ENCODE measurements around the gene TRIM9. TPM values are rescaled to one million over a fixed set of nuclear protein-coding genes. Genes with fewer than 3 reads are reported as not detected.

TRIM9 gene
- total RNA-seq, 1 donor from 2014 or later: 2.2 TPM

DNA sequence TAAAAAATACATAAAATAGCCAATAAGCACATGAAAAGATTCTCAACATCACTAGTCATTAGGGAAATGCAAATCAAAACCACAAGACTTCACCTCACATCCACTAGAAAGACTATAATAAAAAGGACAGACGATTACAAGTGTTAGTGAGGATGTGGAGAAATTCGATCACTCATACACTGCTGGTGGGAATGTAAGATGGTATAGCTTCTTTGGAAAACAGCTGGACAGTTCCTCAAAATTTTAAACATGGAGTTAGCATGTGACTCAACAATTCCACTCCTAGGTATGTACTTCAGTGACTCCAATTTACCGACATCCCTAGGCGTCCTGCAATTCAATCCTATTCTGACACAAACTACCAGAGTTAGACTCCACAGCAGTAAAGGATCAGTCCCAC, 13.7 kb downstream of the TRIM9 start:
- H3K4me3 ChIP-seq: no peak overlapping the region
- H3K27ac ChIP-seq: no peak overlapping the region
- no peaks in the 10 kb centered on the region for H3K27me3 ChIP-seq
- no peaks in the 10 kb centered on the region for H3K9me3 ChIP-seq
- intact Hi-C loops (cut with DNase I): no loop called here
- no peaks in the 10 kb centered on the region for H3K4me1 ChIP-seq
- DNase-seq (ENCODE audit: extremely low spot score in 2 of 2): no peak
- no peak for TF ChIP-seq POLR2A (IDR thresholded peaks at IDR 0.05)
- TF ChIP-seq, protein P1, sequence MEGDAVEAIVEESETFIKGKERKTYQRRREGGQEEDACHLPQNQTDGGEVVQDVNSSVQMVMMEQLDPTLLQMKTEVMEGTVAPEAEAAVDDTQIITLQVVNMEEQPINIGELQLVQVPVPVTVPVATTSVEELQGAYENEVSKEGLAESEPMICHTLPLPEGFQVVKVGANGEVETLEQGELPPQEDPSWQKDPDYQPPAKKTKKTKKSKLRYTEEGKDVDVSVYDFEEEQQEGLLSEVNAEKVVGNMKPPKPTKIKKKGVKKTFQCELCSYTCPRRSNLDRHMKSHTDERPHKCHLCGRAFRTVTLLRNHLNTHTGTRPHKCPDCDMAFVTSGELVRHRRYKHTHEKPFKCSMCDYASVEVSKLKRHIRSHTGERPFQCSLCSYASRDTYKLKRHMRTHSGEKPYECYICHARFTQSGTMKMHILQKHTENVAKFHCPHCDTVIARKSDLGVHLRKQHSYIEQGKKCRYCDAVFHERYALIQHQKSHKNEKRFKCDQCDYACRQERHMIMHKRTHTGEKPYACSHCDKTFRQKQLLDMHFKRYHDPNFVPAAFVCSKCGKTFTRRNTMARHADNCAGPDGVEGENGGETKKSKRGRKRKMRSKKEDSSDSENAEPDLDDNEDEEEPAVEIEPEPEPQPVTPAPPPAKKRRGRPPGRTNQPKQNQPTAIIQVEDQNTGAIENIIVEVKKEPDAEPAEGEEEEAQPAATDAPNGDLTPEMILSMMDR (IDR thresholded peaks at IDR 0.05): no peak
- no peak for TF ChIP-seq POLR2AphosphoS5 (IDR thresholded peaks at IDR 0.05; ENCODE audit: insufficient read depth in 1 of 2, low read depth in 1 of 2)
- no peaks in the 10 kb centered on the region for H3K36me3 ChIP-seq

DNA sequence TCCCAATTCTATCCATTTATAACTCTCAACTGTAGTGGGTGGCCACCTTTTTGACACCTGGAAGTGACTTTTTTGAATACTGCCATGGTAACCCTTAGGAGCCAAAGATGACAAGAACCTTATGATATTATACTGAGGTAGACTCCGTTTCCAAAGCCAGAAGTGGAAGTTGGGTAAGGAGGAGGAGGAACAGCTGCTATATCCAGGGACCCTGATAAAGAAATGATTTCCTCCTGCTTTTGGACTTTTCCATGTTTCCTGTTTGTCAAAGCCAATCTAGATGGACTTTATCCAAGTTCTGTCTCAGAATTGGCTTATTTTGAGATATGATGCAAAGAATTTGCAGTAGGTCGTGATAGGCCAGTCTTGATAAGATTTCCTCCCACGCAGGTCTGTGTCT, 14.3 kb downstream of the TRIM9 start:
- Histone ChIP-seq H3K27ac (no peak overlapping the region), H3K36me3 (no peaks in the 10 kb centered on the region), H3K4me3 (no peak overlapping the region), H3K27me3 (no peaks in the 10 kb centered on the region), H3K9me3 (no peaks in the 10 kb centered on the region), H3K4me1 (no peaks in the 10 kb centered on the region)
- DNase-seq (ENCODE audit: extremely low spot score in 2 of 2): no peak
- TF ChIP-seq POLR2A (IDR thresholded peaks at IDR 0.05): no peak
- TF ChIP-seq POLR2AphosphoS5 (IDR thresholded peaks at IDR 0.05; ENCODE audit: insufficient read depth in 1 of 2, low read depth in 1 of 2): no peak
- TF ChIP-seq, protein P1 (IDR thresholded peaks at IDR 0.05): no peak
- intact Hi-C loops (cut with DNase I): no loop called here

DNA sequence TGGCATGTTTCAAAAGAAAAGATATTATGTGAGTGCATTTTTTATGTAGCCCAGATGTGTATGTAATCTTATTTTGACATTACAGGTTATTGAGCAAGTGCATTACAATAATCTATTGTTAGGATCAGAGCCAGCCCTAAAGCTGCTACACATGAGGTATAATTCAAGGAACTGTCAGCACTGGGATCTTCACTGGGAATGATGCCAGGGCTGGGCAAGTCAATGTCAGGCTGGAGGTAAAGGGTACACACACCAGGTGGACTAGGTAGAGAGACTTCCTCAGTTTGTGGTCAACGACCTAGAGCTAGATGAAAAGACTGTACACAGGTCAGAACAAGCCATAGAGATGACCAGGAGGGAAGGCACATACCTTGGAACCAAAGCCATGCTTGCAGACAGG, 15.4 kb downstream of the TRIM9 start:
- intact Hi-C loops (cut with DNase I): no loop called here
- no peak for DNase-seq (ENCODE audit: extremely low spot score in 2 of 2)
- H3K27ac ChIP-seq: no peak overlapping the region
- TF ChIP-seq, protein P1 (IDR thresholded peaks at IDR 0.05): no peak
- no peak for TF ChIP-seq POLR2AphosphoS5 (IDR thresholded peaks at IDR 0.05; ENCODE audit: insufficient read depth in 1 of 2, low read depth in 1 of 2)
- no peak for TF ChIP-seq POLR2A (IDR thresholded peaks at IDR 0.05)
- H3K36me3 ChIP-seq: no peaks in the 10 kb centered on the region
- no peak overlapping the region for H3K4me3 ChIP-seq
- H3K27me3 ChIP-seq: no peaks in the 10 kb centered on the region
- no peaks in the 10 kb centered on the region for H3K4me1 ChIP-seq
- no peaks in the 10 kb centered on the region for H3K9me3 ChIP-seq

GRCh38 chr14:51079085-51079484, 15.8 kb downstream of the TRIM9 start:
- intact Hi-C loops (cut with DNase I): no loop called here
- H3K27ac ChIP-seq: no peak overlapping the region
- H3K36me3 ChIP-seq: no peaks in the 10 kb centered on the region
- H3K9me3 ChIP-seq: no peaks in the 10 kb centered on the region
- H3K27me3 ChIP-seq: no peaks in the 10 kb centered on the region
- no peaks in the 10 kb centered on the region for H3K4me1 ChIP-seq
- no peak overlapping the region for H3K4me3 ChIP-seq
- TF ChIP-seq, protein P1 (IDR thresholded peaks at IDR 0.05): no peak
- no peak for TF ChIP-seq POLR2A (IDR thresholded peaks at IDR 0.05)
- TF ChIP-seq POLR2AphosphoS5 (IDR thresholded peaks at IDR 0.05; ENCODE audit: insufficient read depth in 1 of 2, low read depth in 1 of 2): no peak
- no peak for DNase-seq (ENCODE audit: extremely low spot score in 2 of 2)

- intact Hi-C loops (cut with DNase I): no loop called here
- Histone ChIP-seq H3K4me3 (no peak overlapping the region), H3K9me3 (no peaks in the 10 kb centered on the region), H3K27ac (no peak overlapping the region), H3K27me3 (no peaks in the 10 kb centered on the region), H3K36me3 (no peaks in the 10 kb centered on the region), H3K4me1 (no peaks in the 10 kb centered on the region)
- DNase-seq (ENCODE audit: extremely low spot score in 2 of 2): no peak
- TF ChIP-seq, protein P1 (IDR thresholded peaks at IDR 0.05): no peak
- no peak for TF ChIP-seq POLR2AphosphoS5 (IDR thresholded peaks at IDR 0.05; ENCODE audit: insufficient read depth in 1 of 2, low read depth in 1 of 2)
- TF ChIP-seq POLR2A (IDR thresholded peaks at IDR 0.05): no peak
Observed at GRCh38 chr14:51074701-51075385, 20.1 kb downstream of the TRIM9 start.

All from vagina (tissue), 2 donors.